ENCODE measurements around the gene C19orf38.
"Not testable (repeated sequence)": the region's sequence is repeated elsewhere in the genome, so short reads cannot be mapped to it uniquely, and the experiment has no call there.

C19orf38 gene

DNA sequence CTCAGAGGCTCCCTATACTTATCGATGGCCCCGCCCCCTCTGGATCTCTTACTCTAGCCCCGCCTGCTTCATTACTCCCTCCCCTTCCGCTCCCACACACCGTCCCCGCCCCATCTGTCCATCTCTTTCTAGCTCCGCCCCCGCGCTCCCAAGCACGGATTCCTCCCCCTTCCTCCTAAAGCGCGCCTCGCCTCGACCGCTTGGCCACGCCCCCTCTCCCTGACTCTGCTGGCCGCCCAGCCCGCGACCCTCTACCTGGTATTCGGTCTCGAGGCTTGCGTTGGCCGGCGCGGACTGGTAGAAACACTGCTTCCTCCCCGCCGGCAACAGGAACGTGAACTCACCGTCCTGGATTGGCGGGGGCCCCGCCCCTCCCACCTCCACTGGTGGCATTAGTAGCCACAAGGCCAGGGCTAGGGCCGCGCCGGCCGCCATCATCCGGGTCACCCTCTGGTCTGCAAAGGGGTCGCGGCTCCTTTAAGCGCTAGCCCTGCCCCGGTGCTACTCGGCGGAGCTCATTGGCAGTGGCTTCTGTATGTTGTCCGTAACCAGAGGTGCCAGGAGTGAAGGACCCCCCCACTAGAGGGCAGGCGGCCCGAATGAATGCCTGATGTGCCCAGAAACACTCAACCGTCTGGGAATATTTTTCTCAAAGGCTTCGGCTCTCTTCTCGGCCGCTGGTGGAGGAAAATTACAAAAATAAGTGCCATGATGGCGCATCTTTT lies 12.3 kb upstream of the C19orf38 start, which contains the start of gene TMED1:
TMED1 (minus strand) TSS at position 459 of the 725 bp plus-strand sequence; CDS start at position 438, 21 bp downstream.
- H3K9me3 ChIP-seq (ENCODE audit: control insufficient read depth in 2 of 2, low read length in 2 of 2): peaks cover 0 to 3% of the 10 kb centered on the region in 2 donors
- no peaks in the 10 kb centered on the region for H3K27me3 ChIP-seq (ENCODE audit: control insufficient read depth in 1 of 2, insufficient read depth in 2 of 2, low read length in 2 of 2)
- H3K27ac ChIP-seq (ENCODE audit: low read length): peak within 1 kb of the TSS; percentile 97
- H3K36me3 ChIP-seq (ENCODE audit: control insufficient read depth in 2 of 2, insufficient read depth in 2 of 2, low read length in 2 of 2): peaks cover 0 to 10% of the 10 kb centered on the region in 2 donors
- peak within 1 kb of the TSS; percentile 87 for H3K4me3 ChIP-seq (ENCODE audit: low read length in 2 of 2)
- peak within 1 kb of the TSS; percentile 90 to 91 for H3K9ac ChIP-seq (ENCODE audit: low read length in 2 of 2)
- H3K4me1 ChIP-seq (ENCODE audit: control insufficient read depth, insufficient read depth, low read length): peaks cover 15% of the 10 kb centered on the region

- H3K4me1 ChIP-seq (ENCODE audit: control insufficient read depth, insufficient read depth, low read length): peaks cover 15% of the 10 kb centered on the region
- peak overlapping the region; percentile 90 to 91 for H3K9ac ChIP-seq (ENCODE audit: low read length in 2 of 2)
- peaks cover 0 to 3% of the 10 kb centered on the region in 2 donors for H3K9me3 ChIP-seq (ENCODE audit: control insufficient read depth in 2 of 2, low read length in 2 of 2)
- H3K27me3 ChIP-seq (ENCODE audit: control insufficient read depth in 1 of 2, insufficient read depth in 2 of 2, low read length in 2 of 2): no peaks in the 10 kb centered on the region
- H3K36me3 ChIP-seq (ENCODE audit: control insufficient read depth in 2 of 2, insufficient read depth in 2 of 2, low read length in 2 of 2): peaks cover 0 to 9% of the 10 kb centered on the region in 2 donors
- peak overlapping the region; percentile 97 for H3K27ac ChIP-seq (ENCODE audit: low read length)
- peak overlapping the region; percentile 87 for H3K4me3 ChIP-seq (ENCODE audit: low read length in 2 of 2)
Measured at GRCh38 chr19:10836479-10837330, 11.5 kb upstream of the C19orf38 start.

DNA sequence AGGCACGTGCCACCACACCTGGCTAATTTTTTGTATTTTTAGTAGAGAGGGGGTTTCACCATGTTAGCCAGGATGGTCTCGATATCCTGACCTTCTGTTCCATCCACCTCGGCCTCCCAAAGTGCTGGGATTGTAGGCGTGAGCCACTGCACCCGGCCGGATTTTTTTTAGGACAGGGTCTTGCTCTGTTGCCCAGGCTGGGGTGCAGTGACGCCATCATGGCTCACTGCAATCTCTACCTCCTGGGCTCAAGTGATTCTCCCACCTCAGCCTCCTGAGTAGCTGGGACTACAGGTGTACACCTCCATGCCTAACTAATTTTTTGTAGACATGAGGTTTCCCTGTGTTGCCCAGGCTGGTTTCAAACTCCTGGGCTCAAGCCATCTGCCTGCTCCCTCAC lies 10.6 kb upstream of the C19orf38 start:
- H3K27me3 ChIP-seq (ENCODE audit: control insufficient read depth in 1 of 2, insufficient read depth in 2 of 2, low read length in 2 of 2); H3K36me3 ChIP-seq (ENCODE audit: control insufficient read depth in 2 of 2, insufficient read depth in 2 of 2, low read length in 2 of 2); H3K9me3 ChIP-seq (ENCODE audit: control insufficient read depth in 2 of 2, low read length in 2 of 2); H3K4me3 ChIP-seq (ENCODE audit: low read length in 2 of 2); H3K9ac ChIP-seq (ENCODE audit: low read length in 2 of 2); H3K27ac ChIP-seq (ENCODE audit: low read length): not testable (repeated sequence)
- peaks cover 15% of the 10 kb centered on the region for H3K4me1 ChIP-seq (ENCODE audit: control insufficient read depth, insufficient read depth, low read length)

- H3K9me3 ChIP-seq (ENCODE audit: control insufficient read depth in 2 of 2, low read length in 2 of 2): peaks cover 0 to 3% of the 10 kb centered on the region in 2 donors
- no peaks in the 10 kb centered on the region for H3K36me3 ChIP-seq (ENCODE audit: control insufficient read depth in 2 of 2, insufficient read depth in 2 of 2, low read length in 2 of 2)
- no peak overlapping the region for H3K9ac ChIP-seq (ENCODE audit: low read length in 2 of 2)
- H3K27me3 ChIP-seq (ENCODE audit: control insufficient read depth in 1 of 2, insufficient read depth in 2 of 2, low read length in 2 of 2): no peaks in the 10 kb centered on the region
- H3K27ac ChIP-seq (ENCODE audit: low read length): no peak overlapping the region
- H3K4me3 ChIP-seq (ENCODE audit: low read length in 2 of 2): no peak overlapping the region
- H3K4me1 ChIP-seq (ENCODE audit: control insufficient read depth, insufficient read depth, low read length): peaks cover 15% of the 10 kb centered on the region
Measured at GRCh38 chr19:10838377-10838776, 9.8 kb upstream of the C19orf38 start.

GRCh38 chr19:10839114-10840050 lies 8.8 kb upstream of the C19orf38 start:
- H3K4me1 ChIP-seq (ENCODE audit: control insufficient read depth, insufficient read depth, low read length): peaks cover 15% of the 10 kb centered on the region
- no peaks in the 10 kb centered on the region for H3K27me3 ChIP-seq (ENCODE audit: control insufficient read depth in 1 of 2, insufficient read depth in 2 of 2, low read length in 2 of 2)
- no peak overlapping the region for H3K4me3 ChIP-seq (ENCODE audit: low read length in 2 of 2)
- no peak overlapping the region for H3K9ac ChIP-seq (ENCODE audit: low read length in 2 of 2)
- H3K36me3 ChIP-seq (ENCODE audit: control insufficient read depth in 2 of 2, insufficient read depth in 2 of 2, low read length in 2 of 2): no peaks in the 10 kb centered on the region
- no peak overlapping the region for H3K27ac ChIP-seq (ENCODE audit: low read length)
- H3K9me3 ChIP-seq (ENCODE audit: control insufficient read depth in 2 of 2, low read length in 2 of 2): peaks cover 0 to 3% of the 10 kb centered on the region in 2 donors

GRCh38 chr19:10842788-10843187 lies 5.4 kb upstream of the C19orf38 start:
- no peak overlapping the region for H3K4me3 ChIP-seq (ENCODE audit: low read length in 2 of 2)
- H3K36me3 ChIP-seq (ENCODE audit: control insufficient read depth in 2 of 2, insufficient read depth in 2 of 2, low read length in 2 of 2): no peaks in the 10 kb centered on the region
- no peaks in the 10 kb centered on the region for H3K27me3 ChIP-seq (ENCODE audit: control insufficient read depth in 1 of 2, insufficient read depth in 2 of 2, low read length in 2 of 2)
- no peak overlapping the region for H3K27ac ChIP-seq (ENCODE audit: low read length)
- no peaks in the 10 kb centered on the region for H3K9me3 ChIP-seq (ENCODE audit: control insufficient read depth in 2 of 2, low read length in 2 of 2)
- no peaks in the 10 kb centered on the region for H3K4me1 ChIP-seq (ENCODE audit: control insufficient read depth, insufficient read depth, low read length)
- H3K9ac ChIP-seq (ENCODE audit: low read length in 2 of 2): no peak overlapping the region

- Histone ChIP-seq H3K4me1 (ENCODE audit: control insufficient read depth, insufficient read depth, low read length) (no peaks in the 10 kb centered on the region), H3K4me3 (ENCODE audit: low read length in 2 of 2) (no peak overlapping the region), H3K9ac (ENCODE audit: low read length in 2 of 2) (no peak overlapping the region), H3K9me3 (ENCODE audit: control insufficient read depth in 2 of 2, low read length in 2 of 2) (no peaks in the 10 kb centered on the region), H3K36me3 (ENCODE audit: control insufficient read depth in 2 of 2, insufficient read depth in 2 of 2, low read length in 2 of 2) (no peaks in the 10 kb centered on the region), H3K27ac (ENCODE audit: low read length) (no peak overlapping the region), H3K27me3 (ENCODE audit: control insufficient read depth in 1 of 2, insufficient read depth in 2 of 2, low read length in 2 of 2) (peaks cover 0 to 5% of the 10 kb centered on the region in 2 donors)
Measured at GRCh38 chr19:10846500-10847202, 1.6 kb upstream of the C19orf38 start.

DNA sequence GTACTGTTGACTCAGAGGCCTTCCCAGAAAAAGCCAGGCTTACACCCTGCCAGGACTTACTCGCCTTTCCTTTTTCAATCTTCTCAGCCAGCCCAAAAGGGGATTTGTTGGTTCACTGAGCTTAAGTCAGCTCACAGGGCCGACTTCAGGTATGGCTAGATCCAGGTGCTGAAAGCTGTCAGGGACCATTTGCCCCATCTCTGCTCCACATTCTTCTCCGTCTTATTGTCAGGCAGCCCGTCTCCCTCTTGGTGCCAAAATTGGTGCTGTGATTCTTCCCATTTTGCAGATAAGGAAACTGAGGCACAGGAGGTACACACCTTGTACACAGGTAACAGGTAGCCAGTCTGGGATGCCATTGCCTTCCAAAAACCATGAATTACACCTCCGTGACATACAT lies 2.4 kb downstream of the C19orf38 start:
- Histone ChIP-seq H3K9me3 (ENCODE audit: control insufficient read depth in 2 of 2, low read length in 2 of 2) (no peaks in the 10 kb centered on the region), H3K4me1 (ENCODE audit: control insufficient read depth, insufficient read depth, low read length) (no peaks in the 10 kb centered on the region), H3K27me3 (ENCODE audit: control insufficient read depth in 1 of 2, insufficient read depth in 2 of 2, low read length in 2 of 2) (peaks cover 0 to 5% of the 10 kb centered on the region in 2 donors), H3K27ac (ENCODE audit: low read length) (no peak overlapping the region), H3K4me3 (ENCODE audit: low read length in 2 of 2) (no peak overlapping the region), H3K36me3 (ENCODE audit: control insufficient read depth in 2 of 2, insufficient read depth in 2 of 2, low read length in 2 of 2) (no peaks in the 10 kb centered on the region), H3K9ac (ENCODE audit: low read length in 2 of 2) (no peak overlapping the region)

GRCh38 chr19:10852098-10852800 lies 4.0 kb downstream of the C19orf38 start:
- Histone ChIP-seq H3K27me3 (ENCODE audit: control insufficient read depth in 1 of 2, insufficient read depth in 2 of 2, low read length in 2 of 2) (peaks cover 0 to 5% of the 10 kb centered on the region in 2 donors), H3K36me3 (ENCODE audit: control insufficient read depth in 2 of 2, insufficient read depth in 2 of 2, low read length in 2 of 2) (no peaks in the 10 kb centered on the region), H3K4me1 (ENCODE audit: control insufficient read depth, insufficient read depth, low read length) (no peaks in the 10 kb centered on the region), H3K4me3 (ENCODE audit: low read length in 2 of 2) (no peak overlapping the region), H3K9me3 (ENCODE audit: control insufficient read depth in 2 of 2, low read length in 2 of 2) (no peaks in the 10 kb centered on the region), H3K27ac (ENCODE audit: low read length) (no peak overlapping the region), H3K9ac (ENCODE audit: low read length in 2 of 2) (no peak overlapping the region)

Measured in stomach smooth muscle (tissue), 2 donors.